B cell (primary cell): ENCODE measurements around the gene RNF34. TPM values are rescaled to one million over a fixed set of nuclear protein-coding genes. Genes with fewer than 3 reads are reported as not detected.

Source experiments
- ATAC-seq: fragments of 200-7000 bp; cut with Tn5 transposase; one replicate; pipeline ENCODE4 v1.10.0; 2021; ENCODE audit warnings: low read depth, mild to moderate bottlenecking, moderate number of reproducible peaks, moderate library complexity
- CTCF ChIA-PET: fragments of 350-600 bp; sonication (Branson Sonifier 250); formaldehyde crosslinking; loops from one replicate; lab custom pipeline; 2021; ENCODE audit warnings: antibody characterized with exemption, inconsistent platforms; lab: Charles Lee
- POLR2A ChIA-PET: fragments of 350-600 bp; sonication (Branson Sonifier 250); formaldehyde crosslinking; loops from one replicate; lab custom pipeline; 2021; ENCODE audit warnings: antibody characterized with exemption; lab: Charles Lee
- DNase-seq: peaks from one replicate; pipeline ENCODE4 v3.0.0; 2013
- H2AFZ ChIP-seq: 2 replicates; pipeline ENCODE4 v1.6.1; 2012; ENCODE audit warnings: mild to moderate bottlenecking, low read depth, low read length; ENCODE audit not compliant: insufficient read depth, poor library complexity, severe bottlenecking
- H3K27ac ChIP-seq, 2 donors: 1 replicate in 1 of 2; 2 replicates in 1 of 2; pipeline ENCODE4 v1.5.1; 2012 to 2013; ENCODE audit warnings: low read length in 2 of 2, mild to moderate bottlenecking in 2 of 2, moderate library complexity in 1 of 2
- H3K27me3 ChIP-seq, 4 experiments: fragments of 200-600 bp in 1 of 4; sonication (generic) in 1 of 4; replicated peaks in 1 of 4; 1 replicate in 2 of 4; 2 replicates in 2 of 4; pipeline versions ENCODE4 v1.6.1 to v1.7.0; 2013 to 2016; ENCODE audit warnings: low read length in 3 of 4, mild to moderate bottlenecking in 2 of 4, mixed read lengths in 1 of 4, moderate library complexity in 1 of 4; ENCODE audit not compliant: insufficient read depth in 4 of 4, control insufficient read depth in 3 of 4; ENCODE audit errors: control extremely low read depth in 1 of 4
- H3K36me3 ChIP-seq, 2 experiments: replicated peaks in 1 of 2; 1 replicate in 1 of 2; 2 replicates in 1 of 2; pipeline versions ENCODE4 v1.6.1 to v1.7.1; 2013; ENCODE audit warnings: low read length in 1 of 2; ENCODE audit not compliant: insufficient read depth in 2 of 2, control insufficient read depth in 1 of 2; ENCODE audit errors: control extremely low read depth in 1 of 2, extremely low read depth in 1 of 2
- H3K4me1 ChIP-seq, 2 donors: fragments of 200-600 bp in 1 of 2; sonication (generic) in 1 of 2; 1 replicate in 1 of 2; 2 replicates in 1 of 2; pipeline versions ENCODE4 v1.5.1 to v1.6.1; 2013 to 2017; ENCODE audit warnings: low read length in 2 of 2; ENCODE audit not compliant: control insufficient read depth in 2 of 2, insufficient read depth in 2 of 2
- H3K4me2 ChIP-seq: replicated peaks from 2 replicates; pipeline ENCODE3; 2012; ENCODE audit warnings: mild to moderate bottlenecking, low read depth, low read length; ENCODE audit not compliant: poor library complexity, severe bottlenecking
- H3K4me3 ChIP-seq, 5 experiments: fragments of 200-600 bp in 1 of 5; sonication (generic) in 1 of 5; 1 replicate in 3 of 5; 2 replicates in 2 of 5; pipeline versions ENCODE4 v1.5.1 to v1.7.0; 2011 to 2016; ENCODE audit warnings: low read length in 4 of 5, mild to moderate bottlenecking in 4 of 5, low read depth in 2 of 5, control low read depth in 1 of 5, moderate library complexity in 1 of 5; ENCODE audit not compliant: insufficient read depth in 1 of 5; ENCODE audit errors: control extremely low read depth in 1 of 5, extremely low read depth in 1 of 5
- H3K79me2 ChIP-seq: fragments of 200-600 bp; sonication (generic); one replicate; pipeline ENCODE4 v1.6.0; 2016; ENCODE audit warnings: low read length; ENCODE audit not compliant: control insufficient read depth, insufficient read depth
- H3K9ac ChIP-seq: fragments of 200-600 bp; sonication (generic); 2 replicates; pipeline ENCODE4 v1.6.1; 2017; ENCODE audit warnings: mild to moderate bottlenecking, low read length, moderate library complexity
- H3K9me3 ChIP-seq, 3 donors: one replicate each; pipeline versions ENCODE4 v1.6.1 to v1.7.1; 2013; ENCODE audit warnings: low read length in 2 of 3; ENCODE audit not compliant: control insufficient read depth in 2 of 3, insufficient read depth in 1 of 3; ENCODE audit errors: control extremely low read depth in 1 of 3
- H4K20me1 ChIP-seq: 2 replicates; pipeline ENCODE4 v1.6.0; 2012; ENCODE audit warnings: mild to moderate bottlenecking, low read length; ENCODE audit not compliant: insufficient read depth, control insufficient read depth, poor library complexity, severe bottlenecking
- H3K27ac Mint-ChIP-seq: one replicate; pipeline ENCODE4 v1.8.0; 2021; ENCODE audit warnings: mixed read lengths
- H3K27me3 Mint-ChIP-seq: one replicate; pipeline ENCODE4 v1.8.0; 2021; ENCODE audit warnings: mixed read lengths
- H3K4me1 Mint-ChIP-seq: one replicate; pipeline ENCODE4 v1.8.0; 2021; ENCODE audit warnings: mixed read lengths
- H3K4me3 Mint-ChIP-seq: one replicate; pipeline ENCODE4 v1.8.0; 2021; ENCODE audit warnings: mixed read lengths
- H3K9me3 Mint-ChIP-seq: one replicate; pipeline ENCODE4 v1.8.0; 2022; ENCODE audit warnings: mixed read lengths; ENCODE audit not compliant: insufficient read depth
- EZH2 ChIP-seq: IDR thresholded peaks from 2 replicates; pipeline ENCODE4 v1.6.1; 2012; ENCODE audit warnings: borderline replicate concordance, low read depth, mild to moderate bottlenecking, moderate library complexity, low read length; ENCODE audit not compliant: insufficient read depth, poor library complexity, severe bottlenecking
- WGBS: methylation state at CpG from one replicate; pipeline ENCODE4 v1.1.5; 2013; ENCODE audit warnings: missing lambda C conversion rate; ENCODE audit not compliant: insufficient coverage; 5-methylcytosine and 5-hydroxymethylcytosine counted together
- intact Hi-C: fragments of 100-400 bp; cut with micrococcal nuclease; formaldehyde crosslinking; loops from one replicate; pipeline ENCODE4 v1.10.0; 2022
- polyA plus RNA-seq: library from polyadenylated mRNA; depleted of rRNA; stranded (reverse); fragments of >200 nt; gene quantifications from 2 replicates; pipeline ENCODE4 v1.2.3, GENCODE V29; 2012
- total RNA-seq, 2 donors: library from RNA; stranded (reverse); fragments of 120-200 nt in 1 of 2; gene quantifications; 1 replicate in 1 of 2; 2 replicates in 1 of 2; pipeline versions ENCODE4 v1.2.3 to v1.2.4, GENCODE V29; 2013 to 2022
- TF ChIP-seq, protein P1 (sequence below): fragments of 200-600 bp; IDR thresholded peaks from one replicate; pipeline ENCODE4 v1.8.0; 2022; ENCODE audit warnings: antibody characterized with exemption, mild to moderate bottlenecking

The RNF34 gene
- total and polyA plus RNA-seq, 2 donors (not counting 1 experiment from before 2014, with no cell fraction given) = 24.9 to 86.7 TPM

GRCh38 chr12:121440768-121441167 is 40.9 kb downstream of the RNF34 start:
- no peak overlapping the region for H3K27ac Mint-ChIP-seq
- intact Hi-C loops = no loop called here
- CTCF ChIA-PET = interaction anchor here (1.2 to 7.7 kb wide), 2 partner anchors 10 to 106 kb away, joined by 3 to 115 read pairs; no protein-coding TSS in a partner anchor

DNA sequence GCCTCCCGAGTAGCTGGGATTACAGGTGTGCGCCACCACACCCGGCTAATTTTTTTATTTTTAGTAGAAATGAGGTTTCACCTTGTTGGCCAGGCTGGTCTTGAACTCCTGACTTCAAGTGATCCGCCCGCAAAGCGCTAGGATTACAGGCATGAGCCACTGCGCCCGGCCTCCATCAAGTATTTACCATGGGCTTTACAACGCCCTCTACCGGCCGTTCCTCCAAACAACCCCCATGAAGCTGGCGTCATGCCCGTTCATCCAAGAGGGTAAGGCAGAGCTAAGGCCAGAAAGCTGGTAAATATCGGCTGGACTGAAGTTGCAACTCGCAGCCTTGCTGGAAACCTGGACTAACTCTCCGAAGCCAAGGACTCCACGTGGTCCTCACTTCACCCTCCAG is 41.6 kb downstream of the RNF34 start:
- ATAC-seq (no peak), DNase-seq (no peak)
- intact Hi-C loops = no loop called here
- ChIA-PET CTCF (interaction anchor here (1.0 to 7.7 kb wide), 5 partner anchors 9 to 107 kb away, joined by 3 to 115 read pairs (median 8); no protein-coding TSS in a partner anchor), POLR2A (no interaction called here)
- no peak for TF ChIP-seq EZH2
- TF ChIP-seq, protein P1, sequence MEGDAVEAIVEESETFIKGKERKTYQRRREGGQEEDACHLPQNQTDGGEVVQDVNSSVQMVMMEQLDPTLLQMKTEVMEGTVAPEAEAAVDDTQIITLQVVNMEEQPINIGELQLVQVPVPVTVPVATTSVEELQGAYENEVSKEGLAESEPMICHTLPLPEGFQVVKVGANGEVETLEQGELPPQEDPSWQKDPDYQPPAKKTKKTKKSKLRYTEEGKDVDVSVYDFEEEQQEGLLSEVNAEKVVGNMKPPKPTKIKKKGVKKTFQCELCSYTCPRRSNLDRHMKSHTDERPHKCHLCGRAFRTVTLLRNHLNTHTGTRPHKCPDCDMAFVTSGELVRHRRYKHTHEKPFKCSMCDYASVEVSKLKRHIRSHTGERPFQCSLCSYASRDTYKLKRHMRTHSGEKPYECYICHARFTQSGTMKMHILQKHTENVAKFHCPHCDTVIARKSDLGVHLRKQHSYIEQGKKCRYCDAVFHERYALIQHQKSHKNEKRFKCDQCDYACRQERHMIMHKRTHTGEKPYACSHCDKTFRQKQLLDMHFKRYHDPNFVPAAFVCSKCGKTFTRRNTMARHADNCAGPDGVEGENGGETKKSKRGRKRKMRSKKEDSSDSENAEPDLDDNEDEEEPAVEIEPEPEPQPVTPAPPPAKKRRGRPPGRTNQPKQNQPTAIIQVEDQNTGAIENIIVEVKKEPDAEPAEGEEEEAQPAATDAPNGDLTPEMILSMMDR = no peak
- peaks cover 72% of the 10 kb centered on the region for H4K20me1 ChIP-seq
- no peaks in the 10 kb centered on the region for H3K27me3 Mint-ChIP-seq
- H3K4me1 ChIP-seq = no peaks in the 10 kb centered on the region
- no peak overlapping the region for H3K9ac ChIP-seq
- WGBS = 96% methylated on average over 16 of the region's 17 CpGs
- no peak overlapping the region for H3K27ac Mint-ChIP-seq
- H3K4me3 Mint-ChIP-seq = no peak overlapping the region
- no peak overlapping the region for H3K4me3 ChIP-seq
- peaks cover 12 to 86% of the 10 kb centered on the region in 2 experiments for H3K36me3 ChIP-seq
- no peaks in the 10 kb centered on the region for H3K27me3 ChIP-seq
- H3K79me2 ChIP-seq = peaks cover 67% of the 10 kb centered on the region
- H3K9me3 Mint-ChIP-seq = peaks cover 1% of the 10 kb centered on the region
- H3K4me1 Mint-ChIP-seq = peaks cover 4% of the 10 kb centered on the region
- no peak overlapping the region for H3K4me2 ChIP-seq
- H2AFZ ChIP-seq = no peak overlapping the region
- no peak overlapping the region for H3K27ac ChIP-seq
- H3K9me3 ChIP-seq = no peaks in the 10 kb centered on the region

More at GRCh38 chr12:121440768-121441167, 40.9 kb downstream of the RNF34 start:
- POLR2A ChIA-PET = no interaction called here
- peaks cover 63% of the 10 kb centered on the region for H3K79me2 ChIP-seq
- peaks cover 66% of the 10 kb centered on the region for H4K20me1 ChIP-seq
- Mint-ChIP-seq H3K4me1 (peaks cover 2% of the 10 kb centered on the region), H3K27me3 (no peaks in the 10 kb centered on the region), H3K4me3 (no peak overlapping the region), H3K9me3 (peaks cover 4% of the 10 kb centered on the region)
- no peak for DNase-seq
- no peak overlapping the region for H3K27ac ChIP-seq
- peaks cover 12 to 92% of the 10 kb centered on the region in 2 experiments for H3K36me3 ChIP-seq
- no peak overlapping the region for H3K4me3 ChIP-seq
- H3K27me3 ChIP-seq = no peaks in the 10 kb centered on the region
- no peaks in the 10 kb centered on the region for H3K9me3 ChIP-seq
- over 99% methylated on average over 13 of the region's 15 CpGs for WGBS
- no peak overlapping the region for H3K9ac ChIP-seq
- no peak overlapping the region for H2AFZ ChIP-seq
- ATAC-seq = no peak
- no peak overlapping the region for H3K4me2 ChIP-seq
- H3K4me1 ChIP-seq = no peaks in the 10 kb centered on the region
- TF ChIP-seq, protein P1 = no peak
